ENCODE results near the gene SIGLECL1. TPM values are rescaled to one million over a fixed set of nuclear protein-coding genes. Genes with fewer than 3 reads are reported as not detected.

The SIGLECL1 gene
- total RNA-seq, 1 experiment from 2014 or later, result not detected

DNA sequence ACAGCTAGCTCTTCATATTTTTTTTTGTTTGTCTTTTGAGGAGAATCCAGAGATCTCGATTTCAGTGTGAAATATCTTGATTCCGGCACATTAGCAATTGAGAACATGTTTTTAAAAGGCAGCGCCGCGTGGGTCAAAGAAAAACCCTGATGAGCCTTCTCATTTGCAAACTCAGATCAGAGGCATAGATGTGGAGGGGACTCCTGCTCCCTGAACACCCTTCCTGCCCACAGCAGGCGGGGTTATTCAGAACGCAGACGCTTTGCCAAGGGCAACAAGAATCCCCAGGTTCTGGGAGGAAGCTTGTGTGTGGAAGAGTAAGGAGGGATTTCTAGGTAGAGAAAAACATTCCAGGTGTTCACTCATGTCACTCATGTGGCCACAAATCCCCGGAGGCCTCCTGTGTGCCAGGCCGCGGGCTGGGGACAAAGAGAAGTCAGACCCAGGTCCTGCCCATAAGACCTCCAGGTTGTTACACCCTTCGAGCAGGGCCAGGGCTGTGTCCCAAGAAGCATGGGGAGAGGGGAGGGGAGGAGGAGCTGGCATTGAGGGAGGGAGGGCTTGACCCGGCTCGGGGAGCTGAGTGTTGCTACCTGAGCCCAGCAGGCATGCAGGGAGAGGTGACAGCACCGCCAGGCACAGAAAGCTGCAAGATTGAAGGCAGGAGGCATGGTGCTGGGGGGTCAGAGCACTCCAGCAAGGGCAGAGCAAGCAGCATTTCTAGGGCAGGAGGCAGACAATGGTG, 44.7 kb downstream of the SIGLECL1 start:
- DNase-seq (ENCODE audit: low spot score), result no peak

DNA sequence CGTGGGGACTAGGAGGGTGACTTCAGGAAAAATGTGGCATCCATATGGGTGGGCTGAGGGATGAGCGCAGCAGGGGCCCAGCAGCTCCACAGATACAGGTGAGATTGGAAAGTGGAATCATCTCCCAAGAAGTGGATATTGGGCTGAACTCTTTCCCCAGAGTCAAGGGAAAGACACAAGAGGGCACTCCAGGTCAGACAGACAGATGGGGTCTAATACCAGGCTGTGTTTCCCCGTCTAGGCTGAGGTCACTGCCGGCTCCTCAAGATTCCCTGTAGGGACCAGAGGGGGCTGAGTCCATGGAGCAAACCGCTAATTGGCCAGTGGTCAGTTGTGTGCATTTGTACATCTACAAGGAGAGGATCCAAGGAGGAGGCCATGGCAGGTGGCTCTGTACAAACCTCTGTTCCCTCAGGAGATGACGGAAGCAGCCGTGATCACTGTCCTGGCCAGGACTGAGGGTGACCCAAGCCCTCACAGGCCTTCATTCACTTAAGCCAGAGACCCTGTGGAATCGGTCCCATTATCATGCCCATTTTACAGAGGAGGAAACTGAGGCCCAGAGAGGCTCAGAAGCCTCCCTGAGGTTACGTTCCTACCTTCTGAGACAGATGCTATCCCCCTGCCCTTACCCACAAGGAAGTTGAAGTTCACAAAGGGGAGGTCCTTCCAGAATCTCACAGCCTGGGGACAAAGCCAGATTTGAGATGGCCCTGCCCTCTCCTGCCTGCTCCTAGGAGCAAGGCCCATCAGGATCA, 45.6 kb downstream of the SIGLECL1 start:
- DNase-seq (ENCODE audit: low spot score), result peak; percentile 30

DNA sequence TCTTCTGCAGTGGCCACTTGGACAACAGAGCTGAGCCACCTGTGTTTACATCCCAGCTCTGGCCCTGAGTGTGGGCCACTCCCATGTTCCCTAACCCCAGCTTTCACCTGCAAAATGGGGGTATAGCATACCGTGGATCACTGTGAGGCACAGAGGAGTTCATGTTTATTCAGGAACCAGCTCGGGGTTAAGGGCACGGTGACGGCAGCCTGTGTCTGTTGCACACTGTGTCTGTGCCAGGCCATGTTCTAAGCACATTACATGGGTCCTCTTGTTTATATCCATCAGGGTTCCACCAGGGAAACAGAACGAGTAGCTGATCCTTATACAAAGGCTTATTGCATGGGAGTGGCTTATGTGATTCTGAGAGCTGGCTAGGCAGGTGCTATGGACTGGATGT, 46.5 kb downstream of the SIGLECL1 start:
- no peak for DNase-seq (ENCODE audit: low spot score)

DNA sequence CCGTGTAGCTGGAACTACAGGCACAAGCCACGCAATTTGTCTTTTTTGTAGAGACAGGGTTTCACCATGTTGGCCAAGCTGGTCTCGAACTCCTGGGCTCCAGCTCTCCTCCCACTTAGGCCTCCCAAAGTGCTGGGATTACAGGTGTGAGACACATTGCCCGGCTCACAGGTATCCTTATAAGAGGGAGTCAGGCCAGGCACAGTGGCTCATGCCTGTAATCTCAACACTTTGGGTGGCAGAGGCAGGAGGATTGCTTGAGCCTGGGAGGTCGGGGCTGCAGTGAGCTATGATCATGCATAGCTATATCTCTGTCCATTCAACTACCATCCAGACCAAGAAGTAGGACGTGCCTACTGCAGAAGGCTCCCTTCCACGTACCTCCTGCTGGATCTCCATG, 50.4 kb downstream of the SIGLECL1 start:
- no peak for DNase-seq (ENCODE audit: low spot score)

DNA sequence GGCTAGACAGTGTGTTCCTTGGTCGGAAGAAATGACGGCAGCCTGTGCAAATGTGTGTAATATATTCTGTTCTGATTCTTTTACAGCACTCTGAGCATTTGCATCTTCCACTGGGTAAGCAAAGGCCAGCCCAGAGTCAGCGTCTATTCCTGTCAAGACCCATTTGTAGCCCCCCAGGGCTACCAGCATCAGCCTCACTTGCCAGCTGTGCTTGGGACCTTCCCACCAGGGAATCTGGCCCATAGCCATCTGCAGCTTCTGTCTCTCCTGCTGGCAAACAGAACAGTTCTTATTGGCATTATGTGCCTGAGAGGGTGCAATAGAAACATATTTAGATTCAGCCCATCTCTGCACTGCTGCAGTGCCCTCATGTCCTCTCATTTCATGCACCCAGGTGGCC, 54.6 kb downstream of the SIGLECL1 start:
- no peak for DNase-seq (ENCODE audit: low spot score)

DNA sequence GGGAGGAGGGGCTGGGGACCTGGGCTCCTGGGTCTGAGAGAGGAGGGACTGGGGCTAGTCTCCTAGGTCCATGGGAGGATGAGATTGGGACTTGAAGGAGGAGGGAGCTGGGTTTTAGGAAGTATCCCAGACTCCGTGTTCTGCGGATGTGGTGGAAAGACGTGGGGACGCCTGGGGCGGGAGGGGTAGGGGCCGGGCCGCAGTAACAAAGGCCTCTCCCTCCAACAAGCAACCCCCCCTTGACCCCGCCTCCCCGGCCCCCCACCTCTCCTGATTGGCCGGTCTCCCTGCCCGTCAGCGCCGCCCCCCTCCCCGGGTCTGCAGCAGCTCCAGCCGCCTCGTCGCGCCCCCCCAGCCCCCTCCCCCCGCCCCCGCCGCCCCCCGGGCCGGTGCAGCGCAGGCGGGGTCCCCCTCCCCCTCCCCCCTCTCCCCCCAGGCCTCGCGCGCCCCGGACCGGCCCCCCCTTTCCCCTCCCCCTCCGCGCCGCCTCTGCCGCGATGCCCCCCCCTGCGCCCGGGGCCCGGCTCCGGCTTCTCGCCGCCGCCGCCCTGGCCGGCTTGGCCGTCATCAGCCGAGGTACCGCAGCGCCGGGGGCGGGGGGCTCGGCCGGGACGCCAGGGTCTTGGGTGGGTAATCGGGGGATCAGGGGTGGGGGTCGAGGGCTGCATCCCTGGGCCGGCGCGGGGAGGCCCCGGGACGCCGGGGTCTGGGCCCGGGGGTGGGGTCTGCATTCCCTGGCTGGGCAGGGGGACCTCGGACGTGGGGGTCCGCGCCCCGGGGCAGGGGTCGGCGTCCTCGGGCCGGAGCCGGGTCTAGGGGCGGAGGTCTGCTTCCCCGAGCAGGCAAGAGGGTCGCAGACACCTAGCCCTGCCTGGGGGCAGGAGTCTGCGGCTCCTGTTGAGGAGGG, 60.7 kb downstream of the SIGLECL1 start, which contains the start of gene IGLON5:
Gene IGLON5 (plus strand): TSS at position 294 of the 907 bp plus-strand sequence. CDS start 204 bp downstream, at position 498.
- no peak for DNase-seq (ENCODE audit: low spot score)

DNA sequence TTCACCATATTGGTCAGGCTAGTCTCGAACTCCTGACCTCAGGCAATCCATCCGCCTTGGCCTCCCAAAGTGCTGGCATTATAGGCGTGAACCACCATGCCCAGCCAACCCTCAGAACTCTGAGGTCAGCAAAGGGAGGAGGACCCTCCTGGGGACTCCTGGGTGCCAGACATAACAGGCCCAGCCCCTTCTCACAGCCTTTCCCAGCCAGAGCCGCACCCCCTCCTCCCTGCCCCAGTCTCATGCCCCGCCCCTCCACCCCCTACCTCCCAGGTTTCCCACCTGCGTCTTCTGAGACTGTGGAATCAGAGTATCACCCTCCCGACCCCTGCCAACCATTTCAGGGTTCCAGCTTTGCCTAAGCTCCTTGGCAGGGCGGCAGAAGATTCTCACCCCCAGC, 65.8 kb downstream of the SIGLECL1 start:
- no peak for DNase-seq (ENCODE audit: low spot score)

DNA sequence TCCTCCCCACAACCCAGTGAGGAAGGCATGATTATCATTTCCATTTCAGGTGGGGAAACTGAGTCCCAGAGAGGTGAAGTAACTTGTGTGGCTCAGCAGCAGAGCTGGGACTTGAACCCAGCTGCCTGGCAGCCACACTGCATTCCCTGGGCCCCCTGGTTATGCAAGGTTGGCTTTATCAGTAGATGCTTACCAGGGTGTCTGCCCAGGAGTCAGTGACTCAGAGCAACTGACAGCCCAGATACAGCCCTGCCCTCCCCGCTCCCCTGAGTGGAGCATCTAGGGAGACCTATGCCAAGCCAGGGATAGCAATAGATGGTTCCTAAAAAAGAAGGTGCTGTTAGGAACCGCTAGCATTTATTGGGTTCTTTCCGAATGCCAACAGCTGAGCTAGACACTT, 66.5 kb downstream of the SIGLECL1 start:
- DNase-seq (ENCODE audit: low spot score), result no peak

DNA sequence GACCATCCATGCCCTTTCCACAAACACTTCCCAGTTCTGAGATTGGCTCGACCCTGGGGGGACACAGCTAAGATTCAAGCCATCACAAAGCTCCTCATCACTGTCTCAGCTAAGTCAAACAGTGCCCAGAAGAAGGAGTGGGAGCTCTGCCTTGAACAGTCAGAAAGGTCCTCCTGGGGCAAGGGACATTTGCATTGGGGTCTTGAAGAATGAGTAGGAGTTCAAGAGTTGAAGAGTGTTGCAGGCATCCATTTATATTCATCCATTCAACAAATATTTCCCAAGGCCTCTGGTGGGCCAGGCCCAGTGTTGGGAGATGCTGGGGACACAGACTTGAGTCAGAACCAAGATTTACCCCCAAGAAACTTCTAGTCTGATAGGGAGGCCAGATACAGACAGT, 67.1 kb downstream of the SIGLECL1 start:
- no peak for DNase-seq (ENCODE audit: low spot score)

Small RNA genes lying within 50 kb of the gene (small RNA-seq; reads per million reads assigned to genes)
- gene MIR8074, result not detected

Other genes with a start within 250 kb of the SIGLECL1 start
- gene KLK8, start 249.5 kb upstream of the SIGLECL1 start, total RNA-seq (2014; rRNA removed; shearing (Covaris generic)), result 4.2 and 8.7 TPM in 2 replicates
- gene KLK10, start 231.4 kb upstream of the SIGLECL1 start, total RNA-seq (2014; rRNA removed; shearing (Covaris generic)), result 154 and 171 TPM in 2 replicates
- 128 and 138 TPM in 2 replicates for gene KLK11, start 224.5 kb upstream of the SIGLECL1 start, total RNA-seq (2014; rRNA removed; shearing (Covaris generic))
- gene KLK12, start 216.1 kb upstream of the SIGLECL1 start, total RNA-seq (2014; rRNA removed; shearing (Covaris generic)), result 7.3 and 9.1 TPM in 2 replicates
- gene KLK13, start 186.0 kb upstream of the SIGLECL1 start, total RNA-seq (2014; rRNA removed; shearing (Covaris generic)), result not detected in 2 replicates
- not detected in 2 replicates for gene KLK14, start 168.2 kb upstream of the SIGLECL1 start, total RNA-seq (2014; rRNA removed; shearing (Covaris generic))
- gene CTU1, start 142.7 kb upstream of the SIGLECL1 start, total RNA-seq (2014; rRNA removed; shearing (Covaris generic)), result 44.5 and 46.9 TPM in 2 replicates
- not detected in 2 replicates for gene SIGLEC9, start 126.2 kb upstream of the SIGLECL1 start, total RNA-seq (2014; rRNA removed; shearing (Covaris generic))
- gene SIGLEC7, start 108.8 kb upstream of the SIGLECL1 start, total RNA-seq (2014; rRNA removed; shearing (Covaris generic)), result not detected in 2 replicates
- not detected in 2 replicates for gene CD33, start 26.0 kb upstream of the SIGLECL1 start, total RNA-seq (2014; rRNA removed; shearing (Covaris generic))
- not detected in 2 replicates for gene IGLON5, start 60.6 kb downstream of the SIGLECL1 start, total RNA-seq (2014; rRNA removed; shearing (Covaris generic))
- 35.1 and 42.6 TPM in 2 replicates for gene VSIG10L, start 91.1 kb downstream of the SIGLECL1 start, total RNA-seq (2014; rRNA removed; shearing (Covaris generic))
- gene ETFB, start 115.3 kb downstream of the SIGLECL1 start, total RNA-seq (2014; rRNA removed; shearing (Covaris generic)), result 375 and 384 TPM in 2 replicates
- 0.81 and 1.8 TPM in 2 replicates for gene CLDND2, start 117.9 kb downstream of the SIGLECL1 start, total RNA-seq (2014; rRNA removed; shearing (Covaris generic))
- gene NKG7, start 121.6 kb downstream of the SIGLECL1 start, total RNA-seq (2014; rRNA removed; shearing (Covaris generic)), result not detected in 2 replicates
- gene LIM2, start 136.9 kb downstream of the SIGLECL1 start, total RNA-seq (2014; rRNA removed; shearing (Covaris generic)), result not detected in 2 replicates
- not detected in 2 replicates for gene C19orf84, start 139.5 kb downstream of the SIGLECL1 start, total RNA-seq (2014; rRNA removed; shearing (Covaris generic))
- not detected in 2 replicates for gene SIGLEC10, start 166.6 kb downstream of the SIGLECL1 start, total RNA-seq (2014; rRNA removed; shearing (Covaris generic))
- not detected in 2 replicates for gene SIGLEC8, start 207.4 kb downstream of the SIGLECL1 start, total RNA-seq (2014; rRNA removed; shearing (Covaris generic))
- not detected in 2 replicates for gene CEACAM18, start 227.5 kb downstream of the SIGLECL1 start, total RNA-seq (2014; rRNA removed; shearing (Covaris generic))

Data from HT-29 (cell line).